HUES6 (cell line): ENCODE measurements around the gene KLF4.

Source experiments
- H3K27ac ChIP-seq: 2 replicates; pipeline ENCODE4 v1.7.0; 2013; ENCODE audit warnings: low read depth, mild to moderate bottlenecking, low read length, inconsistent platforms
- H3K27me3 ChIP-seq: 2 replicates; pipeline ENCODE4 v1.6.1; 2013; ENCODE audit warnings: low read length; ENCODE audit not compliant: control insufficient read depth, insufficient read depth
- H3K36me3 ChIP-seq: 2 replicates; pipeline ENCODE4 v1.6.1; 2013; ENCODE audit warnings: low read length; ENCODE audit not compliant: control insufficient read depth, insufficient read depth
- H3K4me1 ChIP-seq: 2 replicates; pipeline ENCODE4 v1.6.1; 2013; ENCODE audit warnings: low read length; ENCODE audit not compliant: control insufficient read depth, insufficient read depth
- H3K4me3 ChIP-seq: 2 replicates; pipeline ENCODE4 v1.5.1; 2013; ENCODE audit warnings: low read depth, low read length
- H3K9ac ChIP-seq: one replicate; pipeline ENCODE4 v1.6.1; 2013; ENCODE audit warnings: mild to moderate bottlenecking, low read length
- H3K9me3 ChIP-seq: 2 replicates; pipeline ENCODE4 v1.6.1; 2013; ENCODE audit warnings: low read depth, low read length; ENCODE audit not compliant: control insufficient read depth, insufficient read depth

KLF4 gene

DNA sequence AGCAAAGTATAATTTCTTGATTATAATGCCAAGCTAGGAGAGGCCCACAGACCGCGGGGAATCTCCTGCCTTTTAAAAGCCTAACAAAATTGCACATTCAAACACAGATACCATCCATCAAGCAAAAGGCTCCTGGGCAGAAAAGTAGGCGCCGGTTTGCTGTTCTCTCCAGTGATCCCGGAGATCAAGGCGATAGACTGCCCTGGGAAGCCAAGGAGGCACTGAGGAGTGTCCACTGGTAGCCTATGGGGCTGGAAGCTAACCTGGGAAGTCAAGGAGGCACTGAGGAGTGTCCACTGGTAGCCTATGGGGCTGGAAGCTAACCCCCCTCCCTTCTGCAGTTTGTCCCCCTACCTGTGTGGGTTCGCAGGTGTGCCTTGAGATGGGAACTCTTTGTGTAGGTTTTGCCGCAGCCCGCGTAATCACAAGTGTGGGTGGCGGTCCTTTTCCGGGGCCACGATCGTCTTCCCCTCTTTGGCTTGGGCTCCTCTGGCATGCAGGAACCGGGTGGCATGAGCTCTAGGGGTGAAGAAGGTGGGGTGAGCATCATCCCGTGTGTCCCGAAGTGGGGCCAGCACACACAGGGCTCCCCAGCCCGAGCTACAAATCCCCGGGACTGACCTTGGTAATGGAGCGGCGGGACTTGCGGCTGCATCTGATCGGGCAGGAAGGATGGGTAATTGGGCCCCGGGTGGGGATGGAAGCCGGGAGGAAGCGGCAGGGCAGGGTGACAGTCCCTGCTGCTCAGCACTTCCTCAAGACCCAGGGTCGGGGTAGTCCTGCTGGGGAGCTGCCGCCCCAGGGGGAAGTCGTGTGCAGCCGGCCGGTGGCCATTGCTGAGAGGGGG lies 2.7 kb downstream of the KLF4 start:
- H3K9me3 ChIP-seq: no peaks in the 10 kb centered on the region
- H3K4me1 ChIP-seq: peaks cover 22% of the 10 kb centered on the region; the same call in 1 of the 2 replicates
- no peak overlapping the region for H3K27ac ChIP-seq
- H3K36me3 ChIP-seq: 0 out of 2 replicates have a peak, but pooled peaks cover 2% of the 10 kb centered on the region
- H3K27me3 ChIP-seq: peaks cover 58% of the 10 kb centered on the region
- peak overlapping the region; percentile 74 for H3K4me3 ChIP-seq
- no peak overlapping the region for H3K9ac ChIP-seq

GRCh38 chr9:107485458-107486043 lies 4.0 kb downstream of the KLF4 start:
- Histone ChIP-seq H3K4me1 (peaks cover 17% of the 10 kb centered on the region; the same call in 1 of the 2 replicates), H3K9ac (no peak overlapping the region), H3K27me3 (peaks cover 45% of the 10 kb centered on the region), H3K9me3 (no peaks in the 10 kb centered on the region), H3K27ac (no peak overlapping the region), H3K4me3 (no peak overlapping the region), H3K36me3 (0 out of 2 replicates have a peak, but pooled peaks cover 2% of the 10 kb centered on the region)

GRCh38 chr9:107484117-107484723 lies 5.3 kb downstream of the KLF4 start:
- 0 out of 2 replicates have a peak, but pooled peaks cover 2% of the 10 kb centered on the region for H3K36me3 ChIP-seq
- no peak overlapping the region for H3K9ac ChIP-seq
- no peak overlapping the region for H3K4me3 ChIP-seq
- H3K4me1 ChIP-seq: peaks cover 15% of the 10 kb centered on the region; the same call in 1 of the 2 replicates
- no peak overlapping the region for H3K27ac ChIP-seq
- H3K27me3 ChIP-seq: peaks cover 37% of the 10 kb centered on the region
- H3K9me3 ChIP-seq: no peaks in the 10 kb centered on the region

GRCh38 chr9:107483666-107484065 lies 5.9 kb downstream of the KLF4 start:
- no peak overlapping the region for H3K4me3 ChIP-seq
- H3K4me1 ChIP-seq: peaks cover 15% of the 10 kb centered on the region; the same call in 1 of the 2 replicates
- peaks cover 31% of the 10 kb centered on the region for H3K27me3 ChIP-seq
- 0 out of 2 replicates have a peak, but pooled peaks cover 2% of the 10 kb centered on the region for H3K36me3 ChIP-seq
- H3K27ac ChIP-seq: no peak overlapping the region
- no peak overlapping the region for H3K9ac ChIP-seq
- no peaks in the 10 kb centered on the region for H3K9me3 ChIP-seq

GRCh38 chr9:107481035-107481434 lies 8.5 kb downstream of the KLF4 start:
- Histone ChIP-seq H3K27me3 (peaks cover 6% of the 10 kb centered on the region; the same call in 1 of the 2 replicates), H3K9ac (no peak overlapping the region), H3K4me3 (no peak overlapping the region), H3K9me3 (no peaks in the 10 kb centered on the region), H3K27ac (no peak overlapping the region), H3K36me3 (0 out of 2 replicates have a peak, but pooled peaks cover 2% of the 10 kb centered on the region), H3K4me1 (peaks cover 7% of the 10 kb centered on the region; the same call in 1 of the 2 replicates)

- no peaks in the 10 kb centered on the region for H3K9me3 ChIP-seq
- no peak overlapping the region for H3K4me3 ChIP-seq
- 0 out of 2 replicates have a peak, but pooled peaks cover 3% of the 10 kb centered on the region for H3K4me1 ChIP-seq
- H3K36me3 ChIP-seq: 0 out of 2 replicates have a peak, but pooled peaks cover under 1% of the 10 kb centered on the region
- no peak overlapping the region for H3K9ac ChIP-seq
- no peaks in the 10 kb centered on the region for H3K27me3 ChIP-seq
- H3K27ac ChIP-seq: no peak overlapping the region
Observed at GRCh38 chr9:107480386-107480789, 9.2 kb downstream of the KLF4 start.

- no peak overlapping the region for H3K4me3 ChIP-seq
- no peaks in the 10 kb centered on the region for H3K36me3 ChIP-seq
- H3K9ac ChIP-seq: no peak overlapping the region
- no peaks in the 10 kb centered on the region for H3K9me3 ChIP-seq
- no peak overlapping the region for H3K27ac ChIP-seq
- H3K4me1 ChIP-seq: 0 out of 2 replicates have a peak, but pooled peaks cover 3% of the 10 kb centered on the region
- no peaks in the 10 kb centered on the region for H3K27me3 ChIP-seq
Observed at GRCh38 chr9:107478805-107479204, 10.8 kb downstream of the KLF4 start.

DNA sequence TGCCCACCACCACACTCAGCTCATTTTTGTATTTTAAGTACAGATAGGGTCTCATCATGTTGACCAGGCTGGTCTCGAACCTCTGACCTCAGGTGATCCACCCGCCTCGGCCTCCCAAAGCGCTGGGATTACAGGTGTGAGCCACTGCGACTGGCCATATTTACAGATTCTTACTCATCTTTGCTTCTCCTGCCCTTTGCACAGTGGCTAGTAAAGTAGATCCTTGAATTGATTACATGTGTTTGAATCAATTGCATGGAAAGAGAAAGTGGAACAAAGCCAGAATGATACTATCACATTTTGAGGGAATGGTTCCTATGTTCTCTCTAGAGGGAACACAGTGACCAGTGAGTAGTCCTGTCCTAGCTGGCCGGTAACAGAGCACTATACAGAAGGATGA lies 15.4 kb downstream of the KLF4 start:
- Histone ChIP-seq H3K9me3 (no peaks in the 10 kb centered on the region), H3K4me3 (no peak overlapping the region), H3K9ac (no peak overlapping the region), H3K36me3 (no peaks in the 10 kb centered on the region), H3K27me3 (no peaks in the 10 kb centered on the region), H3K4me1 (peaks cover 5% of the 10 kb centered on the region; the same call in 1 of the 2 replicates), H3K27ac (no peak overlapping the region)

- no peak overlapping the region for H3K4me3 ChIP-seq
- H3K36me3 ChIP-seq: no peaks in the 10 kb centered on the region
- no peaks in the 10 kb centered on the region; the same call in 1 of the 2 replicates for H3K27me3 ChIP-seq
- H3K27ac ChIP-seq: no peak overlapping the region
- no peak overlapping the region for H3K9ac ChIP-seq
- H3K4me1 ChIP-seq: peaks cover 5% of the 10 kb centered on the region; the same call in 1 of the 2 replicates
- no peaks in the 10 kb centered on the region for H3K9me3 ChIP-seq
Observed at GRCh38 chr9:107472581-107473340, 16.8 kb downstream of the KLF4 start.

DNA sequence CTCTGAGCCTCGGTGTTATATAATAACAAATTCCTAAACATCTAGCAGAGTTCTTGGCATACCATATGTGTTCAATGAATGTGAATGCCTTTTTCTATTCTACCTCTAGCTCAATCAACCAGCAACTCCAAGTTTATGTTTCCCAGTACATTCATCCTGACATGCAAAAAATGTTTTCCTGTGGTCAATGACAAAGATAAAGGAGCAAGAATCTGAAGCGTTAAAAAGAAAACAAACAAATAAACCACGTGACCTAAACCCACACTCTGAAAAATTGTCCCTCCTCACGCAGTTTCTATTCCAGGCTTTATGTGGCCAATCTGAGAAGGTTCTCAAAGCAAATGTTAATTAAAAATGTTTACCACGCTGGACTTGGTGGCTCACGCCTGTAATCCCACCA lies 18.0 kb downstream of the KLF4 start:
- Histone ChIP-seq H3K9me3 (no peaks in the 10 kb centered on the region), H3K27me3 (peaks cover 12% of the 10 kb centered on the region), H3K27ac (no peak overlapping the region), H3K4me3 (no peak overlapping the region), H3K9ac (no peak overlapping the region), H3K36me3 (no peaks in the 10 kb centered on the region), H3K4me1 (peaks cover 5% of the 10 kb centered on the region; the same call in 1 of the 2 replicates)
